Measurements from ENCODE around the gene SCGB3A1. TPM values are rescaled to one million over a fixed set of nuclear protein-coding genes. Genes with fewer than 3 reads are reported as not detected.

Gene SCGB3A1
- total RNA-seq, 1 experiment from 2014 or later = not detected

GRCh38 chr5:180600554-180601041 is 9.3 kb upstream of the SCGB3A1 start (continued):
- no peak for TF ChIP-seq E2F1 (CRISPR knock-in tag; IDR thresholded peaks at IDR 0.05)
- no peak for TF ChIP-seq TEAD1 (CRISPR knock-in tag; IDR thresholded peaks at IDR 0.05)
- no peak for TF ChIP-seq NFE2L1 (CRISPR knock-in tag; IDR thresholded peaks at IDR 0.05)
- no peak for TF ChIP-seq ESRRA (CRISPR knock-in tag; IDR thresholded peaks at IDR 0.05; ENCODE audit: borderline replicate concordance)
- TF ChIP-seq TCF7 (CRISPR knock-in tag; IDR thresholded peaks at IDR 0.05; ENCODE audit: low read depth) = no peak
- TF ChIP-seq TP53 (CRISPR knock-in tag; IDR thresholded peaks at IDR 0.05) = no peak

GRCh38 chr5:180599981-180600553 is 8.8 kb upstream of the SCGB3A1 start:
- TF ChIP-seq ESRRA (CRISPR knock-in tag; IDR thresholded peaks at IDR 0.05; ENCODE audit: borderline replicate concordance) (no peak), ZSCAN18 (CRISPR knock-in tag; IDR thresholded peaks at IDR 0.05) (no peak), JUN (CRISPR knock-in tag; IDR thresholded peaks at IDR 0.05) (no peak), RORB (CRISPR knock-in tag; IDR thresholded peaks at IDR 0.05) (no peak), MXD4 (CRISPR knock-in tag; IDR thresholded peaks at IDR 0.05; ENCODE audit: borderline replicate concordance) (no peak)
- H3K27ac Mint-ChIP-seq = no peak overlapping the region
- CTCF ChIA-PET = interaction anchor here (1.6 kb wide), 1 partner anchor 19 kb away, joined by 6 read pairs; no protein-coding TSS in a partner anchor

GRCh38 chr5:180599590-180599914 is 8.3 kb upstream of the SCGB3A1 start:
- Mint-ChIP-seq H3K9me3 (no peaks in the 10 kb centered on the region), H3K36me3 (no peaks in the 10 kb centered on the region), H3K4me3 (no peak overlapping the region), H3K27me3 (ENCODE audit: low read depth) (no peaks in the 10 kb centered on the region), H3K4me1 (no peaks in the 10 kb centered on the region), H3K27ac (no peak overlapping the region)
- DNase-seq (ENCODE audit: low spot score) = peak; percentile 5
- ChIA-PET POLR2A (interaction anchor here (0.7 kb wide), 1 partner anchor 55 kb away, joined by 3 read pairs; no protein-coding TSS in a partner anchor), CTCF (interaction anchor here (1.6 kb wide), 1 partner anchor 19 kb away, joined by 6 read pairs; no protein-coding TSS in a partner anchor)
- ATAC-seq = no peak
- TF ChIP-seq ZNF396 (CRISPR knock-in tag; IDR thresholded peaks at IDR 0.05; ENCODE audit: borderline replicate concordance) (no peak), AFF4 (CRISPR knock-in tag; IDR thresholded peaks at IDR 0.05; ENCODE audit: borderline replicate concordance) (no peak), OVOL2 (CRISPR knock-in tag; IDR thresholded peaks at IDR 0.05; ENCODE audit: borderline replicate concordance) (no peak), CBFB (CRISPR knock-in tag; IDR thresholded peaks at IDR 0.05; ENCODE audit: low read depth) (no peak), E2F4 (CRISPR knock-in tag; IDR thresholded peaks at IDR 0.05; ENCODE audit: borderline replicate concordance, low read depth) (no peak), KAT7 (CRISPR knock-in tag; IDR thresholded peaks at IDR 0.05; ENCODE audit: borderline replicate concordance) (no peak), ZNF219 (CRISPR knock-in tag; IDR thresholded peaks at IDR 0.05; ENCODE audit: borderline replicate concordance) (no peak), ZNF121 (CRISPR knock-in tag; IDR thresholded peaks at IDR 0.05) (no peak), USF2 (CRISPR knock-in tag; IDR thresholded peaks at IDR 0.05) (no peak), ZNF512 (CRISPR knock-in tag; IDR thresholded peaks at IDR 0.05; ENCODE audit: borderline replicate concordance) (no peak), IRF1 (CRISPR knock-in tag; IDR thresholded peaks at IDR 0.05) (no peak)

More at GRCh38 chr5:180599981-180600553, 8.8 kb upstream of the SCGB3A1 start:
- H3K4me3 Mint-ChIP-seq = no peak overlapping the region
- H3K9me3 Mint-ChIP-seq = no peaks in the 10 kb centered on the region
- POLR2A ChIA-PET = interaction anchor here (0.7 kb wide), 1 partner anchor 55 kb away, joined by 3 read pairs; no protein-coding TSS in a partner anchor
- ATAC-seq (no peak), DNase-seq (ENCODE audit: low spot score) (peak; percentile 7)
- H3K27me3 Mint-ChIP-seq (ENCODE audit: low read depth) = no peaks in the 10 kb centered on the region
- no peaks in the 10 kb centered on the region for H3K4me1 Mint-ChIP-seq
- H3K36me3 Mint-ChIP-seq = no peaks in the 10 kb centered on the region

All from WTC11 (cell line).